ENCODE results near the gene CDKN1A.
A peak's percentile ranks its signal among the peaks of the same experiment; 100 is the strongest.
"Not testable (repeated sequence)": the region's sequence is repeated elsewhere in the genome, so short reads cannot be mapped to it uniquely, and the experiment has no call there.

The CDKN1A gene

GRCh38 chr6:36678488-36679042, at the start of gene CDKN1A:
Gene CDKN1A, plus strand, starts transcription at chr6:36678714. Its CDS starts 5,388 bp downstream, at chr6:36684102.
- DNase-seq, result peak; percentile 83

- DNase-seq, result no peak
These were observed 48.7 kb upstream of the CDKN1A start for GRCh38 chr6:36629784-36630183.

- DNase-seq, result no peak
These were observed 47.0 kb upstream of the CDKN1A start for GRCh38 chr6:36631326-36632011.

GRCh38 chr6:36633370-36633769, 45.1 kb upstream of the CDKN1A start:
- DNase-seq, result no peak

- DNase-seq, result no peak
These were observed 44.6 kb upstream of the CDKN1A start for GRCh38 chr6:36633915-36634314.

- DNase-seq, result no peak
These were observed 44.0 kb upstream of the CDKN1A start for GRCh38 chr6:36634317-36635108.

GRCh38 chr6:36636283-36636682, 42.2 kb upstream of the CDKN1A start:
- DNase-seq, result no peak

- DNase-seq, result no peak
These were observed 41.7 kb upstream of the CDKN1A start for GRCh38 chr6:36636687-36637418.

- no peak for DNase-seq
These were observed 39.9 kb upstream of the CDKN1A start for GRCh38 chr6:36638579-36638978.

- DNase-seq, result no peak
These were observed 39.2 kb upstream of the CDKN1A start for GRCh38 chr6:36639171-36639808.

GRCh38 chr6:36641543-36641942, 37.0 kb upstream of the CDKN1A start:
- DNase-seq, result no peak

GRCh38 chr6:36642913-36643817, 35.3 kb upstream of the CDKN1A start:
- DNase-seq, result no peak

- DNase-seq, result no peak
These were observed 34.5 kb upstream of the CDKN1A start for GRCh38 chr6:36643977-36644376.

- no peak for DNase-seq
These were observed 29.4 kb upstream of the CDKN1A start for GRCh38 chr6:36649086-36649485.

- DNase-seq, result no peak
These were observed 28.6 kb upstream of the CDKN1A start for GRCh38 chr6:36649701-36650484.

GRCh38 chr6:36650848-36651478, 27.6 kb upstream of the CDKN1A start:
- DNase-seq, result no peak

- DNase-seq, result no peak
These were observed 26.7 kb upstream of the CDKN1A start for GRCh38 chr6:36651659-36652379.

GRCh38 chr6:36654469-36654868, 24.0 kb upstream of the CDKN1A start:
- not testable (repeated sequence) for DNase-seq

- DNase-seq, result no peak
These were observed 23.3 kb upstream of the CDKN1A start for GRCh38 chr6:36655085-36655724.
